DND-41 (cell line): ENCODE measurements around the gene CHD9NB.

ENCODE experiments used
- CTCF ChIP-seq: IDR thresholded peaks from 2 replicates; pipeline ENCODE4 v1.5.1; 2012; ENCODE audit warnings: borderline replicate concordance, low read length, moderate library complexity, mild to moderate bottlenecking; ENCODE audit not compliant: poor library complexity, severe bottlenecking; ENCODE audit errors: extremely low read depth
- EZH2 ChIP-seq: IDR thresholded peaks from 3 replicates; pipeline ENCODE4 v1.6.1; 2012; ENCODE audit warnings: borderline replicate concordance, low read depth, mild to moderate bottlenecking, moderate library complexity, low read length, inconsistent platforms; ENCODE audit not compliant: severe bottlenecking

DNA sequence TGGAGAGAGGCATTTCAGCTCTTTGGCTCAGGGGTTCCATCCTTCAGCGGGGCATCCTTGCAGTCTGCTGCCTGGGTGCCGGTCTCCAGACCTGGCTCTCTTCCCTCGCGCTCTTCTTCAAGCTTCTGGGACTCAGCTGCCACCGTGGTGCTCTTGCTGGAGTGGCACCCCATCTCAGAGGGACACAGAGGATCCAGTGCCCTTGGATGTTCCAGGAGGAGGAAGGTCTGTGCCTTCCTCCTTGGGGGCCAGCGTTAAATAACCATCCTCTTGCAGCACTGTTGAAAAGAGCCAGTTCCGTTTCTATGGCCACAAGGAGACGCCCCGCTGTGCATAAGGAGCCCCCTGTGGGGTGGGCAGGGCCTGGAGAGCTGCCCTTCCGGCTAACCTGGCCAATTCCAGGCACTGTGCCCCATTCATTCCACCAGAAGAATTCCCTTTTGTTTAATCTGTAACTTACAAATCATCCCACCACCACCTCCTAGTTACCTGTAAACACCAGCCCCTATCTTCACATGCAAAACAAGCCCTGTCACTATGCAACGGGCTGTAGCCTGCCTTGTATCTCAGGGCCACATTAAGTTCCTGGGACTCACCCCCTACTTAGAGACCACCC is 8.6 kb downstream of the CHD9NB start:
- no peak for TF ChIP-seq CTCF
- TF ChIP-seq EZH2 = no peak
